Stimulated activated CD4-positive, alpha-beta T cell treated with anti-CD3 and anti-CD28 coated beads, Interleukin-4, amount 100 ng/mL, for 48 hours (primary cell): ENCODE measurements around the gene ARMC7.
"Not testable (repeated sequence)": the region's sequence is repeated elsewhere in the genome, so short reads cannot be mapped to it uniquely, and the experiment has no call there.

Experiments
- DNase-seq, 2 donors: peaks; one replicate each; pipeline ENCODE4 v3.0.0-alpha.2; 2020; ENCODE audit warnings: low read depth in 2 of 2

Gene ARMC7

GRCh38 chr17:75129576-75129975 lies 19.8 kb downstream of the ARMC7 start:
- no peak for DNase-seq

- no peak for DNase-seq
Measured at GRCh38 chr17:75130059-75130631, 20.4 kb downstream of the ARMC7 start.

- DNase-seq = peak; percentile 35 to 38
Measured at GRCh38 chr17:75130632-75131277, 21.0 kb downstream of the ARMC7 start.

- DNase-seq = peak; percentile 61 to 74
Measured at GRCh38 chr17:75131278-75132017, 21.7 kb downstream of the ARMC7 start, which contains the start of gene NT5C. Gene NT5C (minus strand): TSS chr17:75131742. CDS start chr17:75131707, 35 bp downstream.

- not testable (repeated sequence) for DNase-seq
Measured at GRCh38 chr17:75132018-75133000, 22.5 kb downstream of the ARMC7 start.

- no peak for DNase-seq
Measured at GRCh38 chr17:75133001-75133400, 23.2 kb downstream of the ARMC7 start.

- not testable (repeated sequence) for DNase-seq
Measured at GRCh38 chr17:75133607-75134347, 24.0 kb downstream of the ARMC7 start.

GRCh38 chr17:75135452-75135851 lies 25.7 kb downstream of the ARMC7 start:
- no peak for DNase-seq

GRCh38 chr17:75135946-75136345 lies 26.2 kb downstream of the ARMC7 start:
- DNase-seq = no peak

GRCh38 chr17:75137762-75138161 lies 28.0 kb downstream of the ARMC7 start:
- not testable (repeated sequence) for DNase-seq

- DNase-seq = no peak
Measured at GRCh38 chr17:75138519-75138918, 28.8 kb downstream of the ARMC7 start.

GRCh38 chr17:75142236-75142971 lies 32.6 kb downstream of the ARMC7 start:
- no peak for DNase-seq

- DNase-seq = no peak
Measured at GRCh38 chr17:75144816-75145512, 35.2 kb downstream of the ARMC7 start.

GRCh38 chr17:75146592-75146991 lies 36.8 kb downstream of the ARMC7 start:
- no peak for DNase-seq

- no peak for DNase-seq
Measured at GRCh38 chr17:75147878-75148546, 38.2 kb downstream of the ARMC7 start.

- DNase-seq = no peak
Measured at GRCh38 chr17:75151930-75152329, 42.2 kb downstream of the ARMC7 start.

- DNase-seq = no peak
Measured at GRCh38 chr17:75152523-75152921, 42.8 kb downstream of the ARMC7 start.

- DNase-seq = peak in 1 of 2 donors; percentile 20
Measured at GRCh38 chr17:75152922-75153779, 43.4 kb downstream of the ARMC7 start.
